ENCODE measurements around the gene RPS3A.

DNA sequence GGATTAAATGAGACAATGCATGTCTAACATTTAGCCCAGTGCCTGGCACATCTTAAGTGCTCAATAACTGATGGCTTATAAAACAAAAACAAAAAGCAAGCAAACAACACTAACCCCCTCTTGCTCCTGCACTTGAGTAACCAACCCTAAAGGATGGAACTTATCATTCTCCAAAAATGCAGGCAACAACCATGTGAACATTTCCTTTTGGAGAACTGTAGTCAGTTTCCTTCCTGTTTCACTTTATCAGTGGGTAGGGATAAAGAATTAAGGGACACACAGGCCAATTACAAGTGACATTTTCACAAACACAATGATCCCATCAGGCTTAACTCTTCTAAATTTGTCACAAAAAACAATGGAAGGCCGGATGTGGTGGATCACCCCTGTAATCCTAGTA lies 30.4 kb downstream of the RPS3A start:
- TF ChIP-seq, protein P1, sequence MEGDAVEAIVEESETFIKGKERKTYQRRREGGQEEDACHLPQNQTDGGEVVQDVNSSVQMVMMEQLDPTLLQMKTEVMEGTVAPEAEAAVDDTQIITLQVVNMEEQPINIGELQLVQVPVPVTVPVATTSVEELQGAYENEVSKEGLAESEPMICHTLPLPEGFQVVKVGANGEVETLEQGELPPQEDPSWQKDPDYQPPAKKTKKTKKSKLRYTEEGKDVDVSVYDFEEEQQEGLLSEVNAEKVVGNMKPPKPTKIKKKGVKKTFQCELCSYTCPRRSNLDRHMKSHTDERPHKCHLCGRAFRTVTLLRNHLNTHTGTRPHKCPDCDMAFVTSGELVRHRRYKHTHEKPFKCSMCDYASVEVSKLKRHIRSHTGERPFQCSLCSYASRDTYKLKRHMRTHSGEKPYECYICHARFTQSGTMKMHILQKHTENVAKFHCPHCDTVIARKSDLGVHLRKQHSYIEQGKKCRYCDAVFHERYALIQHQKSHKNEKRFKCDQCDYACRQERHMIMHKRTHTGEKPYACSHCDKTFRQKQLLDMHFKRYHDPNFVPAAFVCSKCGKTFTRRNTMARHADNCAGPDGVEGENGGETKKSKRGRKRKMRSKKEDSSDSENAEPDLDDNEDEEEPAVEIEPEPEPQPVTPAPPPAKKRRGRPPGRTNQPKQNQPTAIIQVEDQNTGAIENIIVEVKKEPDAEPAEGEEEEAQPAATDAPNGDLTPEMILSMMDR (IDR thresholded peaks at IDR 0.05), result no peak
- no peak for TF ChIP-seq REST (IDR thresholded peaks at IDR 0.05; ENCODE audit: insufficient read depth in 1 of 2, low read depth in 2 of 2, low read length in 1 of 2)
- TF ChIP-seq POLR2AphosphoS5 (IDR thresholded peaks at IDR 0.05; ENCODE audit: low read depth, low read length), result no peak
